ENCODE data around the gene SHROOM3. TPM values are rescaled to one million over a fixed set of nuclear protein-coding genes. Genes with fewer than 3 reads are reported as not detected.
"Not testable (repeated sequence)": the region's sequence is repeated elsewhere in the genome, so short reads cannot be mapped to it uniquely, and the experiment has no call there.

Gene SHROOM3
- total and polyA plus RNA-seq, 8 donors, result 6.1 to 212 (median 77.6) TPM

DNA sequence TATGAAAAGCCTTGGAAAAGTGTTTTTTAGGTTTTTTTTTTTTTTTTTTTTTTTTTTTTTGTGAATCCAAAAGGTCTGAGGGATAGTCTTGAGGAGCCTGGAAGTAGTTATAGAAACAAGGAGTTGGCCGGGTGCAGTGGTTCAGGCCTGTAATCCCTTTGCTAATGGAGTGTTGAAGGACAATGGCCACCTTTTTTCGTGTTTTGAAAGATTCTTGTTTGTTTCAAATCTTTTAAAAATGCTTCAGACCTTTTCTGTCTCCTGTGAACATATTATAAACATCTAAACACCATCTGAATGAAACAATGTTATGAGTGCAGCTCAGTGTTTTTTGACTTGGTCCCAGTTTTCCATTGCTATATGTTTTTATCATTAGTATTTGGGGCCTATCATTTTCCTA, 285.1 kb downstream of the SHROOM3 start:
- H3K36me3 ChIP-seq, result no peaks in the 10 kb centered on the region
- TF ChIP-seq EP300 (IDR thresholded peaks at IDR 0.05) (no peak), POLR2A (IDR thresholded peaks at IDR 0.05) (no peak), POLR2AphosphoS5 (IDR thresholded peaks at IDR 0.05) (no peak)
- TF ChIP-seq, protein P1, sequence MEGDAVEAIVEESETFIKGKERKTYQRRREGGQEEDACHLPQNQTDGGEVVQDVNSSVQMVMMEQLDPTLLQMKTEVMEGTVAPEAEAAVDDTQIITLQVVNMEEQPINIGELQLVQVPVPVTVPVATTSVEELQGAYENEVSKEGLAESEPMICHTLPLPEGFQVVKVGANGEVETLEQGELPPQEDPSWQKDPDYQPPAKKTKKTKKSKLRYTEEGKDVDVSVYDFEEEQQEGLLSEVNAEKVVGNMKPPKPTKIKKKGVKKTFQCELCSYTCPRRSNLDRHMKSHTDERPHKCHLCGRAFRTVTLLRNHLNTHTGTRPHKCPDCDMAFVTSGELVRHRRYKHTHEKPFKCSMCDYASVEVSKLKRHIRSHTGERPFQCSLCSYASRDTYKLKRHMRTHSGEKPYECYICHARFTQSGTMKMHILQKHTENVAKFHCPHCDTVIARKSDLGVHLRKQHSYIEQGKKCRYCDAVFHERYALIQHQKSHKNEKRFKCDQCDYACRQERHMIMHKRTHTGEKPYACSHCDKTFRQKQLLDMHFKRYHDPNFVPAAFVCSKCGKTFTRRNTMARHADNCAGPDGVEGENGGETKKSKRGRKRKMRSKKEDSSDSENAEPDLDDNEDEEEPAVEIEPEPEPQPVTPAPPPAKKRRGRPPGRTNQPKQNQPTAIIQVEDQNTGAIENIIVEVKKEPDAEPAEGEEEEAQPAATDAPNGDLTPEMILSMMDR (IDR thresholded peaks at IDR 0.05), result no peak
- peaks cover 0 to 59% (median 28%) of the 10 kb centered on the region in 4 donors for H3K4me1 ChIP-seq
- no peaks in the 10 kb centered on the region for H3K27me3 ChIP-seq
- no peak overlapping the region for H3K27ac ChIP-seq
- H3K4me3 ChIP-seq, result no peak overlapping the region
- 75 to 86% (median 82%) methylated on average over 2 of the region's 2 CpGs for WGBS, 5 donors
- no peak for DNase-seq
- intact Hi-C loops (cut with DNase I; ENCODE audit: low total_unique reads), result no loop called here
- H3K9me3 ChIP-seq, result no peaks in the 10 kb centered on the region

DNA sequence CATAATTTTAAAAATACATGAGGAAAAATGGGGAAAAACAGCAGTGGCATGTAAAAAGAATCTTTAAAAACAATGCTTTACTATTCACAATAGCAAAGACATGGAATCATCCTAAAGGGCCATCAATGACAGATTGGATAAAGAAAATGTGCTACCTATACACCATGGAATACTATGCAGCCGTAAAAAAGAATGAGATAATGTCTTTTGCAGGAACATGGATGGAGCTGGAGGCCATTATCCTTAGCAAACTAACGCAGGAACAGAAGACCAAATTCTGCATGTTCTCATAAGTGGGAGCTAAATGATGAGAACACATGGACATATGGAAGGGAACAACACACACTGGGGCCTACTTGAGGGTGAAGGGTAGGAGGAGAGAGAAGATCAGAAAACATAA, 287.1 kb downstream of the SHROOM3 start:
- 96 to 100% (median 97%) methylated on average over 2 of the region's 2 CpGs for WGBS, 5 donors
- H3K9me3 ChIP-seq, result not testable (repeated sequence)

DNA sequence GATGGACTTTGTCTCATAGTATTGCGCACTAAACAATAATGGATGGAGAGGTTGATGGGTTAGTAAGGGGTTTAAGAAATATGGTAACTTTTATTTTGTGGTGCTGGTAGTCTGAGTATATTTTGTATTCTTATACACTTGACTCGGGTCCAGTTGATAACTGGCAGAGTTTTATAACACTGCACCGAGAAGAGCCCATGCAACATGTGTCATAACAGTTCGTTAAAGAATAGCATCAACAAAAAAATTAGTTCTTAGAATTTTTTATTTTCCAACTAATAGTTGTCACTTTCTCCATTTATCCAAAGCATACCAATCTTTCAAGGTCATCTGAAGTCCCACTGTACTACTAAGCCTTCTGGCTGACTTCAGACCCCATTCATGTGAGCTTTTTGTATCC, 287.8 kb downstream of the SHROOM3 start:
- H3K36me3 ChIP-seq, result no peaks in the 10 kb centered on the region
- DNase-seq, result no peak
- peaks cover 0 to 35% (median 24%) of the 10 kb centered on the region in 4 donors for H3K4me1 ChIP-seq
- H3K27ac ChIP-seq, result peak overlapping the region in 1 of 5 donors; percentile 45
- 90 to 96% (median 92%) methylated on average over 4 of the region's 4 CpGs for WGBS, 5 donors
- H3K9me3 ChIP-seq, result no peaks in the 10 kb centered on the region
- H3K27me3 ChIP-seq, result no peaks in the 10 kb centered on the region
- H3K4me3 ChIP-seq, result no peak overlapping the region
- TF ChIP-seq POLR2AphosphoS5 (IDR thresholded peaks at IDR 0.05) (no peak), POLR2A (IDR thresholded peaks at IDR 0.05) (no peak)
- intact Hi-C loops (cut with DNase I; ENCODE audit: low total_unique reads), result no loop called here

More for the DNA sequence above, 287.1 kb downstream of the SHROOM3 start:
- H3K4me3 ChIP-seq; intact Hi-C loops (cut with DNase I; ENCODE audit: low total_unique reads); H3K27ac ChIP-seq; H3K27me3 ChIP-seq; DNase-seq; H3K36me3 ChIP-seq: not testable (repeated sequence)
- peaks cover 0 to 40% (median 23%) of the 10 kb centered on the region in 4 donors for H3K4me1 ChIP-seq

DNA sequence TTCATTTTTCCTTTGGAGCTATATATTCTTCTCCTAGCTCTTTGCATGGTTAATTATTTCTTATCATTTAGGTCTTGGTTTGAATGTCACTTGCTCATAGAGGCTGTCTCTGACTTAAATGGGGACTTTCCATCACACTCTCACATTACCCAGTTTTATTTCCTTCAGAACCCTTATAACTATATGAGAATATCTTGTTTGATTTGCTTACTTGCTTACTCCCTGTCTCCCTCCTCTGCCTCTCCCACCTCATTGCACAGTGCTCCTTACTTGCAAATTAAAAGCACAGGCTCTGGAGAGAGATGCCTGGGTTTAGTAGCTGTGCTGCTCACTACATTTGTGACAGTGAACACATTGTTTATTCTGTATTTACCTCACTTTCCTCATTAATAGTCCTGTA, 288.3 kb downstream of the SHROOM3 start:
- peaks cover 0 to 35% (median 27%) of the 10 kb centered on the region in 4 donors for H3K4me1 ChIP-seq
- peak overlapping the region in 1 of 5 donors; percentile 45 for H3K27ac ChIP-seq
- H3K9me3 ChIP-seq, result no peaks in the 10 kb centered on the region
- no peak overlapping the region for H3K4me3 ChIP-seq
- TF ChIP-seq POLR2A (IDR thresholded peaks at IDR 0.05) (no peak), POLR2AphosphoS5 (IDR thresholded peaks at IDR 0.05) (no peak), EP300 (IDR thresholded peaks at IDR 0.05) (no peak)
- TF ChIP-seq, protein P1 (IDR thresholded peaks at IDR 0.05), result no peak
- H3K27me3 ChIP-seq, result no peaks in the 10 kb centered on the region
- no peaks in the 10 kb centered on the region for H3K36me3 ChIP-seq
- no peak for DNase-seq
- intact Hi-C loops (cut with DNase I; ENCODE audit: low total_unique reads), result no loop called here

DNA sequence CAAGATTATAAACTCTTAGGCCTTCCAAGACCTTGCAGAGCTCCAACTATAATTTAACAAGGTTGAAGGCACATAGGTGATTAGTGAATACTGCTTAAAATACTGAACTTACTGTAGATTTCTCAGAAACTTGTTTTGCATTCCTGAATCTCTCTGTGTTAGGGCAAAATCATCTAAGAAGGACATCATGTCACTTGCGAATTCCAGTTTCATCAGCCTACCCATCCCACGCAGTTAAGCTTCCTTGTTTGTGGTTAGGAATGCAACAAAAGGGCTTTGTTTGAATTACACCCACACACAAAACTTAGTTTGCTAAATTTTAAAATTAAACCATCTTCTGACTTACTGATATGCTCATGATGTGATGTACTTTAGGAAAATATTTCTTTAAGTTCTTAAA, 288.9 kb downstream of the SHROOM3 start:
- DNase-seq, result no peak
- Histone ChIP-seq H3K4me1 (peaks cover 0 to 35% (median 27%) of the 10 kb centered on the region in 4 donors), H3K27ac (peak overlapping the region in 1 of 5 donors; percentile 45), H3K36me3 (no peaks in the 10 kb centered on the region), H3K4me3 (no peak overlapping the region), H3K9me3 (no peaks in the 10 kb centered on the region), H3K27me3 (no peaks in the 10 kb centered on the region)
- TF ChIP-seq POLR2A (IDR thresholded peaks at IDR 0.05) (no peak), EP300 (IDR thresholded peaks at IDR 0.05) (no peak), POLR2AphosphoS5 (IDR thresholded peaks at IDR 0.05) (peak in 1 of 3 donors; percentile 29)
- WGBS, 5 donors, result 18 to 29% (median 21%) methylated on average over 2 of the region's 2 CpGs
- intact Hi-C loops (cut with DNase I; ENCODE audit: low total_unique reads), result no loop called here

DNA sequence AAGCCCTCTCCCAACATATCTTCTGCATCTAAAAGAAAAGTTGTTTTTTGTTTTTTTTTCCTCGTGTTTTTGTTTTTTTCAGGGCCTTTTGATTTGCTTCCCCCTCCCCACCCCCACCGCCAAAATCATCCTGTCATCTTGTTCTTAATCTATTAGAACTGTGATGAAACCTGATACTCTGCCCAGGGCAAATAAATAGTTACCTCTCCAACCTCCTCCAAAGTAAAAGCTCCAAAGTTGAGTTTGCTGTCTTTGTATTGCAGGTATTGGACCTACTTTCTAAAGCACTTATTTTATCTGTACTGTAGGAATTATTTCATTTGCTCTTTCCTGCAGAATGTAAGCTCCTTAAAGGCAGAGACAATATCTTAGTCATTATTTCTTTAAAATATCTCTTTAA, 290.0 kb downstream of the SHROOM3 start:
- no peak for DNase-seq
- H3K36me3 ChIP-seq, result no peaks in the 10 kb centered on the region
- peaks cover 0 to 43% (median 30%) of the 10 kb centered on the region in 4 donors for H3K4me1 ChIP-seq
- intact Hi-C loops (cut with DNase I; ENCODE audit: low total_unique reads), result no loop called here
- no peaks in the 10 kb centered on the region for H3K9me3 ChIP-seq
- 48 to 71% (median 53%) methylated on average over 2 of the region's 2 CpGs for WGBS, 5 donors
- no peaks in the 10 kb centered on the region for H3K27me3 ChIP-seq
- no peak overlapping the region for H3K27ac ChIP-seq
- H3K4me3 ChIP-seq, result no peak overlapping the region
- TF ChIP-seq POLR2A (IDR thresholded peaks at IDR 0.05), result no peak
- TF ChIP-seq, protein P1 (IDR thresholded peaks at IDR 0.05), result no peak
- no peak for TF ChIP-seq EP300 (IDR thresholded peaks at IDR 0.05)
- no peak for TF ChIP-seq POLR2AphosphoS5 (IDR thresholded peaks at IDR 0.05)

Data from stomach (tissue), 9 donors.